H1 (cell line): Measurements from ENCODE around the gene SLC25A51. TPM values are rescaled to one million over a fixed set of nuclear protein-coding genes. Genes with fewer than 3 reads are reported as not detected.

Experiments used
- CBX5 ChIP-seq: fragments of 300-800, 300-1000 bp; sonication (generic); IDR thresholded peaks from 2 replicates; pipeline ENCODE4 v1.7.1; 2016; ENCODE audit warnings: antibody characterized with exemption, low read length, low read depth
- E2F6 ChIP-seq: IDR thresholded peaks from 2 replicates; pipeline ENCODE4 v1.6.1; 2012; ENCODE audit warnings: inconsistent platforms
- JUND ChIP-seq: IDR thresholded peaks from 2 replicates; pipeline ENCODE4 v1.6.1; 2011; ENCODE audit warnings: mild to moderate bottlenecking, improper control_type of control experiment, low read length
- polyA plus RNA-seq, 7 experiments: library from polyadenylated mRNA; depleted of rRNA in 3 of 7; stranded (reverse) in 5 of 7; unstranded in 2 of 7; fragments of >200 nt in 5 of 7; fragments of 200-250 nt in 2 of 7; gene quantifications; 1 replicate in 5 of 7; 2 replicates in 1 of 7; 4 replicates in 1 of 7; pipeline versions ENCODE4 v1.2.1 to v1.2.3, GENCODE V29; 2011 to 2013; ENCODE audit warnings: missing spikeins in 2 of 7, mixed read lengths in 2 of 7
- total RNA-seq: library from RNA; stranded (reverse); fragmentation: NEBNext Ultra II Directional; extraction: Animal tissue kit (Norgen Biotek cat#: 25700); gene quantifications from 2 replicates; pipeline ENCODE4 v1.2.1, GENCODE V29; 2021

SLC25A51 gene
- total and polyA plus RNA-seq, 2 of the 8 experiments (the other 6 are each of a cell fraction or from before 2014, with no cell fraction given), result 8.0 to 14.5 TPM

GRCh38 chr9:37944266-37944650 lies 40.3 kb upstream of the SLC25A51 start (continued):
- TF ChIP-seq E2F6 (no peak), CBX5 (no peak), JUND (no peak)
- TF ChIP-seq, all 59 proteins: peak for 0
